Subcutaneous abdominal adipose tissue (tissue), 5 donors: Measurements from ENCODE around the gene NPC1.
A peak's percentile ranks its signal among the peaks of the same experiment; 100 is the strongest.

Experiments used
- H3K27ac ChIP-seq: one replicate; pipeline ENCODE4 v1.7.0; 2013; ENCODE audit warnings: low read depth, mild to moderate bottlenecking, inconsistent platforms, low read length, moderate library complexity
- H3K27me3 ChIP-seq, 5 donors: one replicate each; pipeline ENCODE4 v1.7.0; 2013; ENCODE audit warnings: low read length in 5 of 5, inconsistent platforms in 1 of 5; ENCODE audit not compliant: control insufficient read depth in 5 of 5, insufficient read depth in 4 of 5
- H3K36me3 ChIP-seq, 5 donors: one replicate each; pipeline ENCODE4 v1.7.0; 2013; ENCODE audit warnings: low read length in 5 of 5; ENCODE audit not compliant: control insufficient read depth in 5 of 5, insufficient read depth in 5 of 5
- H3K4me1 ChIP-seq, 5 donors: one replicate each; pipeline ENCODE4 v1.7.0; 2013; ENCODE audit warnings: low read length in 5 of 5, mild to moderate bottlenecking in 3 of 5, moderate library complexity in 1 of 5; ENCODE audit not compliant: control insufficient read depth in 5 of 5, insufficient read depth in 5 of 5
- H3K4me3 ChIP-seq, 5 donors: one replicate each; pipeline ENCODE4 v1.7.0; 2013; ENCODE audit warnings: low read length in 5 of 5, low read depth in 1 of 5
- H3K9ac ChIP-seq, 5 donors: one replicate each; pipeline ENCODE4 v1.7.0; 2013; ENCODE audit warnings: low read length in 5 of 5, mild to moderate bottlenecking in 4 of 5, moderate library complexity in 3 of 5
- H3K9me3 ChIP-seq, 5 donors: one replicate each; pipeline ENCODE4 v1.7.0; 2013; ENCODE audit warnings: low read length in 5 of 5; ENCODE audit not compliant: control insufficient read depth in 5 of 5
- donor health status: healthy.
- donor health status: healthy.
- donor health status: healthy.
- donor health status: healthy.
- donor health status: healthy.

Gene NPC1

DNA sequence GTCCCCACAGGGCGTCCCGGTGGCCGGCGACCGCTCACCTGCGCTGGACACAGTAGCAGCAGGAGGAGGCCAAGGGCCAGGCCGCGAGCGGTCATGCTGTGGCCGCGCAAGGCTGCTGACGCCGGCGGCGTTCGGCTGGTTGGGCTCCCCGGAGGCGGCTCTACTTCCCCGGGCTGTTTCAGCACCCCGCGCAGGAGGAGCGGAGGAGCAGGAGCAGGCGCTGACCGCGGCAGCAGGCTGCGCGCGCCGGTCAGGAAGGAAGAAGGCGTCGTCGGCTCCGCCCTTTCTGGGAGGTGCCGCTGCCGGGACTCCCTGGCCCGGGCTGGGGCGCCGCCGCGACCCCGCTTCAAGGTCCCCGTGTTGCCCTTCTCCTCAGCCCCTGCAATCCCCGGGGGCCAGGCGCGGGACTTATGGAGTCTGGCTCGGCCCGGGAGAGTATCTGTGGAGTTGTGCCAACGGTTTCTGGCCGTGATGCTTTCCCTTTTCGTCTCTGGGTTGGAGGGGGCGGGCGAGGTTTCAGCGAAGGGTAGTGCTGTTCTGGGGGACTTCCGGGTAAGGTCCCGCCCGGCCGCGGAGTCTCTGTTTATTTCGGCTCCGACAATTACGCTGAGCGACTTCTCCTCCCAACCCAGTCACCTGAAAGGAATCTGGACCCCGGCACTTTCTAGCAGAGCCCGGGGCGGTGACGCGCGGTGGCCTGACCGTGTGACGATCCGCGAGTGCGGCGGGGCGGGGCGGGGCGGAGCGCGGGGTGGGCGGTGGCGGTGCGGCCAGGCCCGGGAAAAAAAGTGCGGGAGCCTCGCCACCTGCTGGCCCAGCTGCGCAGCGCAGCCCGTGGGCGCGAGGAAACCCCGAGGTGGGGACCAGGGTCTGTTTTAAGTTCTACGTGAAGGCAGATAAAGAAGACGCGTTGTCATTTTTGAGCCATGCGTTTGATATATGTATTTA is at the start of gene NPC1:
TSS of gene NPC1 (minus strand) at position 258 of the 948 bp plus-strand sequence. CDS start at position 95, 163 bp downstream.
- Histone ChIP-seq H3K36me3 (peaks cover 0 to 2% (median 0%) of the 10 kb centered on the region in 5 donors), H3K27me3 (no peaks in the 10 kb centered on the region), H3K4me1 (peaks cover 7 to 43% (median 32%) of the 10 kb centered on the region in 5 donors)

GRCh38 chr18:23636071-23636399 is 49.7 kb upstream of the NPC1 start:
- Histone ChIP-seq H3K9me3 (no peaks in the 10 kb centered on the region), H3K36me3 (no peaks in the 10 kb centered on the region), H3K27me3 (peaks cover 0 to 3% (median 0%) of the 10 kb centered on the region in 5 donors), H3K4me1 (peaks cover 0 to 3% (median 0%) of the 10 kb centered on the region in 5 donors), H3K27ac (no peak overlapping the region), H3K4me3 (no peak overlapping the region), H3K9ac (no peak overlapping the region)

More for the DNA sequence above, at the start of gene NPC1:
- peak within 1 kb of the TSS; percentile 100 for H3K27ac ChIP-seq
- H3K4me3 ChIP-seq: peak within 1 kb of the TSS; percentile 82 to 91 (median 87)
- peak within 1 kb of the TSS; percentile 88 to 98 (median 96) for H3K9ac ChIP-seq
- H3K9me3 ChIP-seq: no peaks in the 10 kb centered on the region

DNA sequence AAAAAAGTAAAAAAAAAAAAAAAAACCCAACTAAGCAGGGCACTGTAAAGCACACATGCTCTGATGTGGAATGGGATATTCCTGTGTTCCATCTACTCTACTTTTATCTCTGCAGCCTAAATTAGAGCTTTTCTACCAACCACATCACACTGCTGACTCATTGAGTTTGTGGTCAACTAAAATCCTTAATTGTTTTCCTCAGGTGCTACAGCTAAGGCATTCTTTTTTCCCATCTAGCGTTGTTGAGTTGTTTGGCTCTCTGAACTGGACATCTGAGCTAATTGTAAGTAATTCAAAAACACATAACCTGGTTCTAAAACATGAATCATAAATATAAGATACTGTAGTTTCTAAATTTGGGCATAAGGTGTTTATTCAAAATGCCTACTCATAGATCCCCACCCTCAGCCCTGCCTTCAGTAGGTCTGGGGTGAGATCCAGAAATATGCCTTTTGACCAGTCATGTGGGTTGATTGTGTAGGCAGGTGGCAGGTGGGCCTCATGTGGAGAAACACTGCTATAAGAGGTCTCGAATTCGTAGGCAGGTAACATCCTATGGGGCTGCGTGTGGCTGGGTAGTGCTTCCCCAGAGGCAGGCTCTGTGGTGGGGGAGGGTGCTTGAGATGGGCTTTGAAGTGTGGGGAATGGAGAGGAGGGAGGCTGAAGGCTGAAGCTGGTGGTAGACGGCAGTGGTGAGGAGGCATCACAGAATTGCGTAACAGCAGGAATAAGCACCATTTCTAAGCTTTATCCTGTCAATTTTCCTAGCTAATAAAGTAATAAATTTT is 49.2 kb upstream of the NPC1 start:
- Histone ChIP-seq H3K36me3 (no peaks in the 10 kb centered on the region), H3K4me1 (peaks cover 0 to 3% (median 0%) of the 10 kb centered on the region in 5 donors), H3K27me3 (peaks cover 0 to 3% (median 0%) of the 10 kb centered on the region in 5 donors), H3K4me3 (no peak overlapping the region), H3K27ac (no peak overlapping the region), H3K9ac (no peak overlapping the region), H3K9me3 (no peaks in the 10 kb centered on the region)

DNA sequence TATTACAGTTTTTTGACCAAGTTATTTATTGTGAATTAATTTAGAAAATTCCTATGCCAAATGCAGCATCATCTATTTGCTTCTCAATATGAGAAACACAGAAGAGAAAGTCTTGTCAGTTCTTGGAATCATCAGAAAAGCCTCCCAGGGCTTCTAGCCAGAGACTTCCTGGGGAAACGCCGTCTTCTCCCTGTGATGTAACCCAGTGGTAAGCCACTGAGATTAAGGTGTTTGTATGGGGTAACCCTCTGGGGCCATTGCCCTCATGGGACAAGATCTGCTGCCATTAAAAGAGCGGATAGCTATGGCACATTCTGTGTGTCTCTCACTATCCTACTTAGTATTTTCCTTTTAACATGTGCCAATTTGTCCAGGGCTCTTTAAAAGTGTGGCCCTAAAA is 48.4 kb upstream of the NPC1 start:
- Histone ChIP-seq H3K27me3 (peaks cover 0 to 3% (median 0%) of the 10 kb centered on the region in 5 donors), H3K36me3 (peaks cover 0 to under 1% (median 0%) of the 10 kb centered on the region in 5 donors), H3K9ac (no peak overlapping the region), H3K9me3 (no peaks in the 10 kb centered on the region), H3K27ac (no peak overlapping the region), H3K4me3 (no peak overlapping the region), H3K4me1 (peaks cover 0 to 3% (median 0%) of the 10 kb centered on the region in 5 donors)

DNA sequence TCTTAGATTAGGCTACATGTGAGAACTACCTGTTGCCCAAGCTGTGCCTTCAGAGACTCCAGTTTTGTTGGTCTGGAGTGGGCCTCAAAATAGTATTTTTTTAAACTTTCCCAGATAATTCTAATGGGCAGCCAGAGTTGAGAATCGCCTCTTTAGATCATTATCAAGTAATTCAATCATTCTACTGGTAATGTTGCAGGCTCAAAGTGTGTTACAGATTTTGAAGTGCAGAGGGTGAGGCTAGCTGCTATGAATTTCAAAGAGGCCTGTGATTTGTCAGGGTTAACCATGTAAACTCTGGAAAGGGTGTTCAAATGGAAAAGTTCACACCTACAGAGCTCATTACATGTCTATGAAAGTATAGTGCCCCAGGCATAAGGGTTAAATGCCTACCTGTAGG is 46.3 kb upstream of the NPC1 start:
- peaks cover 0 to 4% (median 0%) of the 10 kb centered on the region in 5 donors for H3K27me3 ChIP-seq
- H3K9ac ChIP-seq: no peak overlapping the region
- peaks cover 0 to 7% (median 6%) of the 10 kb centered on the region in 5 donors for H3K36me3 ChIP-seq
- H3K27ac ChIP-seq: no peak overlapping the region
- H3K9me3 ChIP-seq: no peaks in the 10 kb centered on the region
- H3K4me1 ChIP-seq: peaks cover 0 to 4% (median 0%) of the 10 kb centered on the region in 5 donors
- H3K4me3 ChIP-seq: no peak overlapping the region

DNA sequence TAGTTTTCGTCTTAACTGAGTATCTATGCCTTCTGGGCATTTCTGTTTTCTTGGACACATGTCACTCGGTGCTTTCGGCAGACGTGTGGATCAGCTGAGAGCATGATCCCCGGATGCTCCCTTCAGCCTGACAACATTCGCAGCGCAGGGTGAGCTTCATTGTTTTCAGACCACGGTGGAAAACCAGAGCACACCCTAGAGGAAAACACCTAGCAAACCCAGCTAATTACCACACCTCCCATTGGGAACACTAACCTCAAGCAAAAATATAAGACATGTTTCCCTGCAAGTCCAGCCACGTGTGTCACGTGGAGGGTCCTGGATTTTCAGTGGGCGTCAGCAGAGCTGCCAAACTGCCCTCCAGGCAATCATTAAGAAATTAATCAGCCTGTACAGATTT is 45.4 kb upstream of the NPC1 start:
- peaks cover 0 to 10% (median 0%) of the 10 kb centered on the region in 5 donors for H3K4me1 ChIP-seq
- H3K9ac ChIP-seq: no peak overlapping the region
- H3K27ac ChIP-seq: no peak overlapping the region
- no peak overlapping the region for H3K4me3 ChIP-seq
- peaks cover 0 to 7% (median 6%) of the 10 kb centered on the region in 5 donors for H3K36me3 ChIP-seq
- peaks cover 0 to 4% (median 0%) of the 10 kb centered on the region in 5 donors for H3K27me3 ChIP-seq
- H3K9me3 ChIP-seq: no peaks in the 10 kb centered on the region

DNA sequence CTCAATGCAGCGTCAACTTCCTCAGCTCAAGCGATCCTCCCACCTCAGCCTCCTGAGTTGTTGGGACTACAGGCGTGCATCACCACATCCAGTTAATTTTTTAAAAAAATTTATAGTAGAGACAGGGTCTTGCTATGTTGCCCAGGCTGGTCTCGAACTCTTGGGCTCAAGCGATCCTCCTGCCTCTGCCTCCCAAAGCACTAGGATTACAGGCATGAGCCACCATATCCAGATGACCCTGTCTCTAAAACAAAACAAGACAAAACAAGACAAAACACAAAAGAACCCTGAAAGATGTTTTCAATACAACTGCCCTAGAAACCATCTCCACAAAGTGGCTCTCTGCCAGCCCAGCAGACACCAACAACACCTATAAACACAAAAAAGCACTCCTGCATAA is 45.0 kb upstream of the NPC1 start:
- Histone ChIP-seq H3K9me3 (no peaks in the 10 kb centered on the region), H3K27me3 (peaks cover 0 to 4% (median 0%) of the 10 kb centered on the region in 5 donors), H3K4me1 (peaks cover 0 to 10% (median 2%) of the 10 kb centered on the region in 5 donors), H3K27ac (no peak overlapping the region), H3K36me3 (peaks cover 0 to 7% (median 6%) of the 10 kb centered on the region in 5 donors), H3K9ac (no peak overlapping the region), H3K4me3 (no peak overlapping the region)

DNA sequence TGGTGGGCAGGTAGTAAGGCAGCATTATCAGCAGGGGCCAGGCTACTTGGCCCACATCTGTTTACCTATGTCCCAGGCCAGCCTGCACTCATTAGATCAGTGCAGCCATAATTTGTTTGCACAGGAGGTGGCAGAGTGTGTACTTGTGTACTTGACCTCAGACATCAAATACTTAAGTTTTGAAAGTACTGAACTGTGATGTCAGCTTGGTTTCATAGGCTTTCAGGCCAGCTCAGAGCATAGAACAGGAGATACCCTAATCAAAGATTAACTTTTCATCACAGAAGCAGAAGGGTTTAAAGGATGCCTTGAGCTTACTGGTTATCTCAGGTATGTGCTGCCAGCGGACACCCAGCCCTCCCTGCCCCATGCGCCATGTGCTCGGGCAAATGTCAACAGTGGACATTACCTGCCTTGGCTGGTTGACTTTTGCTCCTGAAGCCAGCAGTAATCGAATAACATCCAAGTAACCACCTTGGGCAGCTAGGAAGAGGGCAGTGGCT is 43.2 kb upstream of the NPC1 start:
- peaks cover 0 to 4% (median 0%) of the 10 kb centered on the region in 5 donors for H3K27me3 ChIP-seq
- H3K36me3 ChIP-seq: peaks cover 0 to 7% (median 6%) of the 10 kb centered on the region in 5 donors
- no peak overlapping the region for H3K9ac ChIP-seq
- no peaks in the 10 kb centered on the region for H3K9me3 ChIP-seq
- H3K27ac ChIP-seq: no peak overlapping the region
- no peak overlapping the region for H3K4me3 ChIP-seq
- peaks cover 0 to 13% (median 2%) of the 10 kb centered on the region in 5 donors for H3K4me1 ChIP-seq

GRCh38 chr18:23627970-23628369 is 41.7 kb upstream of the NPC1 start:
- Histone ChIP-seq H3K4me3 (no peak overlapping the region), H3K4me1 (peaks cover 0 to 13% (median 2%) of the 10 kb centered on the region in 5 donors), H3K9ac (no peak overlapping the region), H3K9me3 (no peaks in the 10 kb centered on the region), H3K27me3 (peaks cover 0 to 4% (median 0%) of the 10 kb centered on the region in 5 donors), H3K27ac (peak overlapping the region; percentile 16), H3K36me3 (peaks cover 0 to 7% (median 6%) of the 10 kb centered on the region in 5 donors)
